HEK293 (cell line): ENCODE results near the gene GNG7.

ENCODE experiments used
- CTCF ChIA-PET: fragments of 350-600 bp; formaldehyde crosslinking; extraction: SDS; loops from one replicate; lab custom pipeline; 2021; ENCODE audit warnings: antibody characterized with exemption; lab: Yijun Ruan, JAX
- POLR2A ChIA-PET: fragments of 300-600 bp; formaldehyde crosslinking; extraction: SDS; loops from one replicate; lab custom pipeline; 2020; ENCODE audit warnings: antibody characterized with exemption, inconsistent platforms; lab: Yijun Ruan, JAX
- H3K27ac ChIP-seq: fragments of 200-500 bp; sonication (Bioruptor generic); 2 replicates; pipeline ENCODE4 v1.5.1; 2014; ENCODE audit warnings: low read depth, low read length, control low read depth, inconsistent platforms; ENCODE audit errors: extremely low read depth
- H3K36me3 ChIP-seq, 2 experiments: fragments of 200-500 bp in 1 of 2; sonication (Bioruptor generic) in 1 of 2; 1 replicate in 1 of 2; 2 replicates in 1 of 2; pipeline ENCODE4 v1.5.1; 2014 to 2017; ENCODE audit warnings: inconsistent platforms in 2 of 2, low read length in 2 of 2; ENCODE audit not compliant: control insufficient read depth in 2 of 2, insufficient read depth in 1 of 2
- H3K4me1 ChIP-seq: fragments of 200-500 bp; sonication (Bioruptor generic); 2 replicates; pipeline ENCODE4 v1.5.1; 2014; ENCODE audit warnings: mild to moderate bottlenecking, low read length, inconsistent platforms; ENCODE audit not compliant: control insufficient read depth, insufficient read depth
- H3K4me3 ChIP-seq: 2 replicates; pipeline ENCODE4 v1.5.1; 2011; ENCODE audit warnings: low read depth, mild to moderate bottlenecking, control low read depth, low read length, moderate library complexity
- H3K9me3 ChIP-seq: fragments of 200-500 bp; sonication (Bioruptor generic); 2 replicates; pipeline ENCODE4 v1.5.1; 2014; ENCODE audit warnings: low read depth, low read length, inconsistent platforms; ENCODE audit not compliant: control insufficient read depth, insufficient read depth
- BCL11A ChIP-seq: fragments of 450-650 bp; formaldehyde crosslinking; IDR thresholded peaks from 2 replicates; pipeline ENCODE4 v1.5.1; 2016; ENCODE audit warnings: low read depth, missing biosample characterization, missing genetic modification characterization
- KLF16 ChIP-seq: fragments of 450-650 bp; formaldehyde crosslinking; IDR thresholded peaks from 2 replicates; pipeline ENCODE4 v1.5.1; 2017; ENCODE audit warnings: missing biosample characterization, missing genetic modification characterization
- KLF17 ChIP-seq: fragments of 450-650 bp; formaldehyde crosslinking; IDR thresholded peaks from 2 replicates; pipeline ENCODE4 v1.5.1; 2016; ENCODE audit warnings: missing biosample characterization, missing genetic modification characterization
- KLF9 ChIP-seq: fragments of 450-650 bp; formaldehyde crosslinking; IDR thresholded peaks from 2 replicates; pipeline ENCODE4 v1.5.1; 2016; ENCODE audit warnings: missing biosample characterization, missing genetic modification characterization, low read depth
- SP2 ChIP-seq: fragments of 450-650 bp; formaldehyde crosslinking; IDR thresholded peaks from 2 replicates; pipeline ENCODE4 v1.5.1; 2016; ENCODE audit warnings: missing biosample characterization, missing genetic modification characterization
- SP7 ChIP-seq: fragments of 450-650 bp; formaldehyde crosslinking; IDR thresholded peaks from 2 replicates; pipeline ENCODE4 v1.5.1; 2016; ENCODE audit warnings: missing biosample characterization, missing genetic modification characterization
- ZBTB21 ChIP-seq: fragments of 450-650 bp; formaldehyde crosslinking; IDR thresholded peaks from 2 replicates; pipeline ENCODE4 v1.5.1; 2017; ENCODE audit warnings: missing biosample characterization, missing genetic modification characterization
- ZBTB8A ChIP-seq: fragments of 450-650 bp; formaldehyde crosslinking; IDR thresholded peaks from 2 replicates; pipeline ENCODE4 v1.5.1; 2016; ENCODE audit warnings: missing biosample characterization, missing genetic modification characterization
- ZNF132 ChIP-seq: fragments of 450-650 bp; formaldehyde crosslinking; IDR thresholded peaks from 2 replicates; pipeline ENCODE4 v1.5.1; 2017; ENCODE audit warnings: missing biosample characterization, missing genetic modification characterization, borderline replicate concordance
- ZNF24 ChIP-seq: fragments of 450-650 bp; formaldehyde crosslinking; IDR thresholded peaks from 2 replicates; pipeline ENCODE4 v1.5.1; 2016; ENCODE audit warnings: missing biosample characterization, missing genetic modification characterization
- ZNF629 ChIP-seq: fragments of 450-650 bp; formaldehyde crosslinking; IDR thresholded peaks from 2 replicates; pipeline ENCODE4 v1.5.1; 2017; ENCODE audit warnings: missing biosample characterization, missing genetic modification characterization
- ZXDB ChIP-seq: fragments of 450-650 bp; formaldehyde crosslinking; IDR thresholded peaks from 2 replicates; pipeline ENCODE4 v1.5.1; 2016; ENCODE audit warnings: missing biosample characterization, missing genetic modification characterization
- TF ChIP-seq, protein P1 (sequence below): fragments of 450-650 bp; formaldehyde crosslinking; IDR thresholded peaks from 2 replicates; pipeline ENCODE4 v1.5.1; 2016; ENCODE audit warnings: missing biosample characterization, missing genetic modification characterization
- TF ChIP-seq, protein P2 (sequence below): fragments of 450-650 bp; formaldehyde crosslinking; optimal IDR thresholded peaks from 2 replicates; pipeline ENCODE3; 2016; ENCODE audit warnings: missing biosample characterization, mild to moderate bottlenecking, missing genetic modification characterization
- TF ChIP-seq, protein P3 (sequence below): fragments of 450-650 bp; formaldehyde crosslinking; IDR thresholded peaks from 2 replicates; pipeline ENCODE4 v1.5.1; 2016; ENCODE audit warnings: missing biosample characterization, missing genetic modification characterization, low read depth
- TF ChIP-seq, protein P4 (sequence below): fragments of 450-650 bp; formaldehyde crosslinking; IDR thresholded peaks from 2 replicates; pipeline ENCODE4 v1.5.1; 2016; ENCODE audit warnings: missing biosample characterization, missing genetic modification characterization
- TF ChIP-seq, protein P5 (sequence below): fragments of 450-650 bp; formaldehyde crosslinking; IDR thresholded peaks from 2 replicates; pipeline ENCODE4 v1.5.1; 2016; ENCODE audit warnings: missing biosample characterization, missing genetic modification characterization
- TF ChIP-seq, protein P6 (sequence below): fragments of 450-650 bp; formaldehyde crosslinking; IDR thresholded peaks from 2 replicates; pipeline ENCODE4 v1.5.1; 2016; ENCODE audit warnings: missing biosample characterization, missing genetic modification characterization
- TF ChIP-seq, protein P7 (sequence below): fragments of 450-650 bp; formaldehyde crosslinking; IDR thresholded peaks from 2 replicates; pipeline ENCODE4 v1.5.1; 2016; ENCODE audit warnings: missing biosample characterization, missing genetic modification characterization

GNG7 gene

DNA sequence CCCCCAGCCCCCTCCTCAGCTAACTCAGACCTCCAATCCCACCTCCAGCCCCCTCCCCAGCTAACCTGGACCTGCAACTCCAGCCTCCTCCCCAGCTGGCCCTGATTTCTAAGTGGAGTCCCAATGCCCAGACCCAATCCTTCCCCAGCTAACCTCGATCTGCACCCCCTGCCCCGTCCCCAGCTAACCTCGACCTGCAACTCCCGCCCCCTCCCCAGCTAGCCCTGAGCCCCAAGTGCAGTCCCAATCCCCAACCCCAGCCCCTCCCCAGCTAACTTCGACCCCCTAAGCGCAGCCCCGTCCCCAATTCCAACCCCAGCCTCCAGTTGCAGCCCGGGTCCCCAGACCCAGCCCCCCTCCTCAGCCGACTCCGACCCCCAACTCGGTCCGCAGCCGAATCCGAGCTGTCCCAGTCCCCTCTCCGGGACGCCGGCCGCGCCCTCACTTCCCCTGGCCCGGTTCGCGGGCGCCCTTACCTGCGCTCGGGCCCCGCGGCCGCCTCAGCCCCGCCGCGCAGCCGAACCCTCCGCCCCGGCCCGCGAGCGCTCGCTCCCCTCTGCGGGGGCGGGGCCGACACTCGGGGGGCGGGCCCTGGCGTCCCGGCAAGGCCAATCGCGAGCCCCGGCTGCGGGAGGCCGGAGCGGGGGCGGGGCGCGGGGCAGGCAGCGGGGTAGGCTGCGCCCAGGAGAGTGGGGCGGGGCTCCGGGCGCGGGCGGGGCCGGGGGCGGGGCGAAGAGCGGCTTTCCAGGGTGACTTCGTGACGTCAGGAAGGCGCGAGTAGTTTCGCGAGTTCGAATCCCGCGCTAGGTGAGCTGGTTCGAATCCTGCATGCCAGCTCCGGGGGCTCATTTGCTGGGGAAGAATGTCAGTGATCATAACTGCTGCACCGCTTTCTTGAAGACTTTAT, at the start of gene GNG7:
Gene GNG7, minus strand, starts transcription at position 525 of the 907 bp plus-strand sequence. CDS start 182,006 bp downstream, outside the sequence.
- ChIA-PET POLR2A (interaction anchor here (0.5 to 1.5 kb wide), 5 partner anchors 16 to 248 kb away, joined by 3 to 7 read pairs (median 4); no protein-coding TSS in a partner anchor), CTCF (interaction anchor here (0.6 to 1.7 kb wide), 4 partner anchors 23 to 1627 kb away, joined by 3 to 4 read pairs (median 4); no protein-coding TSS in a partner anchor)
- no peaks in the 10 kb centered on the region for H3K36me3 ChIP-seq
- no peaks in the 10 kb centered on the region for H3K4me1 ChIP-seq
- no peak within 1 kb of the TSS; the same call in 1 of the 2 replicates for H3K27ac ChIP-seq
- H3K4me3 ChIP-seq, result peak within 1 kb of the TSS; percentile 74
- H3K9me3 ChIP-seq, result no peaks in the 10 kb centered on the region
- TF ChIP-seq KLF16 (tag by site-specific recombination) (peak; percentile 19; the same call in 1 of the 2 replicates), ZBTB21 (tag by site-specific recombination) (peak; percentile 97), ZNF24 (0 out of 2 replicates have a peak, but pooled peaks have one; percentile 30), ZNF629 (tag by site-specific recombination) (peak; percentile 99), ZNF132 (tag by site-specific recombination) (no peak), SP7 (tag by site-specific recombination) (peak; percentile 51), ZBTB8A (tag by site-specific recombination) (peak; percentile 67), KLF9 (tag by site-specific recombination) (peak; percentile 35; the same call in 1 of the 2 replicates), ZXDB (0 out of 2 replicates have a peak, but pooled peaks have one; percentile 27), BCL11A (tag by site-specific recombination) (no peak), SP2 (peak; percentile 38), KLF17 (tag by site-specific recombination) (peak; percentile 48; the same call in 1 of the 2 replicates)
- TF ChIP-seq, protein P1, sequence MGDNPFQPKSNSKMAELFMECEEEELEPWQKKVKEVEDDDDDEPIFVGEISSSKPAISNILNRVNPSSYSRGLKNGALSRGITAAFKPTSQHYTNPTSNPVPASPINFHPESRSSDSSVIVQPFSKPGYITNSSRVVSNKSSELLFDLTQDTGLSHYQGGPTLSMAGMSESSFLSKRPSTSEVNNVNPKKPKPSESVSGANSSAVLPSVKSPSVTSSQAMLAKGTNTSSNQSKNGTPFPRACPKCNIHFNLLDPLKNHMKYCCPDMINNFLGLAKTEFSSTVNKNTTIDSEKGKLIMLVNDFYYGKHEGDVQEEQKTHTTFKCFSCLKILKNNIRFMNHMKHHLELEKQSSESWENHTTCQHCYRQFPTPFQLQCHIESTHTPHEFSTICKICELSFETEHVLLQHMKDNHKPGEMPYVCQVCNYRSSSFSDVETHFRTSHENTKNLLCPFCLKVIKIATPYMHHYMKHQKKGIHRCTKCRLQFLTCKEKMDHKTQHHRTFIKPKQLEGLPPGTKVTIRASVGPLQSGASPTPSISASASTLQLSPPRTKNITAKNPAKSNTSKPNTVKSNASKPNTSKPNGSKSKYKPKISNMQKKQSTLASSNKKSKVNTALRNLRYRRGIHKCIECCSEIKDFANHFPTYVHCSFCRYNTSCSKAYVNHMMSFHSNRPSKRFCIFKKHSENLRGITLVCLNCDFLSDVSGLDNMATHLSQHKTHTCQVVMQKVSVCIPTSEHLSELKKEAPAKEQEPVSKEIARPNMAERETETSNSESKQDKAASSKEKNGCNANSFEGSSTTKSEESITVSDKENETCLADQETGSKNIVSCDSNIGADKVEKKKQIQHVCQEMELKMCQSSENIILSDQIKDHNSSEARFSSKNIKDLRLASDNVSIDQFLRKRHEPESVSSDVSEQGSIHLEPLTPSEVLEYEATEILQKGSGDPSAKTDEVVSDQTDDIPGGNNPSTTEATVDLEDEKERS (tag by site-specific recombination), result no peak
- TF ChIP-seq, protein P2, sequence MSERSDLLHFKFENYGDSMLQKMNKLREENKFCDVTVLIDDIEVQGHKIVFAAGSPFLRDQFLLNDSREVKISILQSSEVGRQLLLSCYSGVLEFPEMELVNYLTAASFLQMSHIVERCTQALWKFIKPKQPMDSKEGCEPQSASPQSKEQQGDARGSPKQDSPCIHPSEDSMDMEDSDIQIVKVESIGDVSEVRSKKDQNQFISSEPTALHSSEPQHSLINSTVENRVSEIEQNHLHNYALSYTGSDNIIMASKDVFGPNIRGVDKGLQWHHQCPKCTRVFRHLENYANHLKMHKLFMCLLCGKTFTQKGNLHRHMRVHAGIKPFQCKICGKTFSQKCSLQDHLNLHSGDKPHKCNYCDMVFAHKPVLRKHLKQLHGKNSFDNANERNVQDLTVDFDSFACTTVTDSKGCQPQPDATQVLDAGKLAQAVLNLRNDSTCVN (tag by site-specific recombination), result peak; percentile 17
- TF ChIP-seq, protein P3, sequence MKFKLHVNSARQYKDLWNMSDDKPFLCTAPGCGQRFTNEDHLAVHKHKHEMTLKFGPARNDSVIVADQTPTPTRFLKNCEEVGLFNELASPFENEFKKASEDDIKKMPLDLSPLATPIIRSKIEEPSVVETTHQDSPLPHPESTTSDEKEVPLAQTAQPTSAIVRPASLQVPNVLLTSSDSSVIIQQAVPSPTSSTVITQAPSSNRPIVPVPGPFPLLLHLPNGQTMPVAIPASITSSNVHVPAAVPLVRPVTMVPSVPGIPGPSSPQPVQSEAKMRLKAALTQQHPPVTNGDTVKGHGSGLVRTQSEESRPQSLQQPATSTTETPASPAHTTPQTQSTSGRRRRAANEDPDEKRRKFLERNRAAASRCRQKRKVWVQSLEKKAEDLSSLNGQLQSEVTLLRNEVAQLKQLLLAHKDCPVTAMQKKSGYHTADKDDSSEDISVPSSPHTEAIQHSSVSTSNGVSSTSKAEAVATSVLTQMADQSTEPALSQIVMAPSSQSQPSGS (tag by site-specific recombination), result peak; percentile 43; the same call in 1 of the 2 replicates
- TF ChIP-seq, protein P4, sequence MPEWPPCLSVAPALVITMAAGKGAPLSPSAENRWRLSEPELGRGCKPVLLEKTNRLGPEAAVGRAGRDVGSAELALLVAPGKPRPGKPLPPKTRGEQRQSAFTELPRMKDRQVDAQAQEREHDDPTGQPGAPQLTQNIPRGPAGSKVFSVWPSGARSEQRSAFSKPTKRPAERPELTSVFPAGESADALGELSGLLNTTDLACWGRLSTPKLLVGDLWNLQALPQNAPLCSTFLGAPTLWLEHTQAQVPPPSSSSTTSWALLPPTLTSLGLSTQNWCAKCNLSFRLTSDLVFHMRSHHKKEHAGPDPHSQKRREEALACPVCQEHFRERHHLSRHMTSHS (tag by site-specific recombination), result no peak
- TF ChIP-seq, protein P5, sequence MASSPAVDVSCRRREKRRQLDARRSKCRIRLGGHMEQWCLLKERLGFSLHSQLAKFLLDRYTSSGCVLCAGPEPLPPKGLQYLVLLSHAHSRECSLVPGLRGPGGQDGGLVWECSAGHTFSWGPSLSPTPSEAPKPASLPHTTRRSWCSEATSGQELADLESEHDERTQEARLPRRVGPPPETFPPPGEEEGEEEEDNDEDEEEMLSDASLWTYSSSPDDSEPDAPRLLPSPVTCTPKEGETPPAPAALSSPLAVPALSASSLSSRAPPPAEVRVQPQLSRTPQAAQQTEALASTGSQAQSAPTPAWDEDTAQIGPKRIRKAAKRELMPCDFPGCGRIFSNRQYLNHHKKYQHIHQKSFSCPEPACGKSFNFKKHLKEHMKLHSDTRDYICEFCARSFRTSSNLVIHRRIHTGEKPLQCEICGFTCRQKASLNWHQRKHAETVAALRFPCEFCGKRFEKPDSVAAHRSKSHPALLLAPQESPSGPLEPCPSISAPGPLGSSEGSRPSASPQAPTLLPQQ (tag by site-specific recombination), result 0 out of 2 replicates have a peak, but pooled peaks have one; percentile 29
- TF ChIP-seq, protein P6, sequence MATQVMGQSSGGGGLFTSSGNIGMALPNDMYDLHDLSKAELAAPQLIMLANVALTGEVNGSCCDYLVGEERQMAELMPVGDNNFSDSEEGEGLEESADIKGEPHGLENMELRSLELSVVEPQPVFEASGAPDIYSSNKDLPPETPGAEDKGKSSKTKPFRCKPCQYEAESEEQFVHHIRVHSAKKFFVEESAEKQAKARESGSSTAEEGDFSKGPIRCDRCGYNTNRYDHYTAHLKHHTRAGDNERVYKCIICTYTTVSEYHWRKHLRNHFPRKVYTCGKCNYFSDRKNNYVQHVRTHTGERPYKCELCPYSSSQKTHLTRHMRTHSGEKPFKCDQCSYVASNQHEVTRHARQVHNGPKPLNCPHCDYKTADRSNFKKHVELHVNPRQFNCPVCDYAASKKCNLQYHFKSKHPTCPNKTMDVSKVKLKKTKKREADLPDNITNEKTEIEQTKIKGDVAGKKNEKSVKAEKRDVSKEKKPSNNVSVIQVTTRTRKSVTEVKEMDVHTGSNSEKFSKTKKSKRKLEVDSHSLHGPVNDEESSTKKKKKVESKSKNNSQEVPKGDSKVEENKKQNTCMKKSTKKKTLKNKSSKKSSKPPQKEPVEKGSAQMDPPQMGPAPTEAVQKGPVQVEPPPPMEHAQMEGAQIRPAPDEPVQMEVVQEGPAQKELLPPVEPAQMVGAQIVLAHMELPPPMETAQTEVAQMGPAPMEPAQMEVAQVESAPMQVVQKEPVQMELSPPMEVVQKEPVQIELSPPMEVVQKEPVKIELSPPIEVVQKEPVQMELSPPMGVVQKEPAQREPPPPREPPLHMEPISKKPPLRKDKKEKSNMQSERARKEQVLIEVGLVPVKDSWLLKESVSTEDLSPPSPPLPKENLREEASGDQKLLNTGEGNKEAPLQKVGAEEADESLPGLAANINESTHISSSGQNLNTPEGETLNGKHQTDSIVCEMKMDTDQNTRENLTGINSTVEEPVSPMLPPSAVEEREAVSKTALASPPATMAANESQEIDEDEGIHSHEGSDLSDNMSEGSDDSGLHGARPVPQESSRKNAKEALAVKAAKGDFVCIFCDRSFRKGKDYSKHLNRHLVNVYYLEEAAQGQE (tag by site-specific recombination), result peak; percentile 29; the same call in 1 of the 2 replicates
- TF ChIP-seq, protein P7, sequence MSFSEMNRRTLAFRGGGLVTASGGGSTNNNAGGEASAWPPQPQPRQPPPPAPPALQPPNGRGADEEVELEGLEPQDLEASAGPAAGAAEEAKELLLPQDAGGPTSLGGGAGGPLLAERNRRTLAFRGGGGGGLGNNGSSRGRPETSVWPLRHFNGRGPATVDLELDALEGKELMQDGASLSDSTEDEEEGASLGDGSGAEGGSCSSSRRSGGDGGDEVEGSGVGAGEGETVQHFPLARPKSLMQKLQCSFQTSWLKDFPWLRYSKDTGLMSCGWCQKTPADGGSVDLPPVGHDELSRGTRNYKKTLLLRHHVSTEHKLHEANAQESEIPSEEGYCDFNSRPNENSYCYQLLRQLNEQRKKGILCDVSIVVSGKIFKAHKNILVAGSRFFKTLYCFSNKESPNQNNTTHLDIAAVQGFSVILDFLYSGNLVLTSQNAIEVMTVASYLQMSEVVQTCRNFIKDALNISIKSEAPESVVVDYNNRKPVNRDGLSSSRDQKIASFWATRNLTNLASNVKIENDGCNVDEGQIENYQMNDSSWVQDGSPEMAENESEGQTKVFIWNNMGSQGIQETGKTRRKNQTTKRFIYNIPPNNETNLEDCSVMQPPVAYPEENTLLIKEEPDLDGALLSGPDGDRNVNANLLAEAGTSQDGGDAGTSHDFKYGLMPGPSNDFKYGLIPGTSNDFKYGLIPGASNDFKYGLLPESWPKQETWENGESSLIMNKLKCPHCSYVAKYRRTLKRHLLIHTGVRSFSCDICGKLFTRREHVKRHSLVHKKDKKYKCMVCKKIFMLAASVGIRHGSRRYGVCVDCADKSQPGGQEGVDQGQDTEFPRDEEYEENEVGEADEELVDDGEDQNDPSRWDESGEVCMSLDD, result peak; percentile 95
